Activated T-helper 1 cell treated with anti-CD3 and anti-CD28 coated beads, Interleukin-2, amount 50 U/mL, for 16 hours (primary cell): ENCODE data around the gene BARX2.
"Not testable (repeated sequence)": the region's sequence is repeated elsewhere in the genome, so short reads cannot be mapped to it uniquely, and the experiment has no call there.

Experiments
- DNase-seq, 2 donors: peaks; one replicate each; pipeline ENCODE4 v3.0.0-alpha.2; 2020; ENCODE audit warnings: low read depth in 1 of 2, low spot score in 1 of 2

BARX2 gene

GRCh38 chr11:129375751-129376657, at the start of gene BARX2:
Gene BARX2 (plus strand): TSS chr11:129375848. CDS start chr11:129376036, 188 bp downstream.
- DNase-seq, result no peak

- DNase-seq, result no peak
Observed at GRCh38 chr11:129326921-129327320, 48.7 kb upstream of the BARX2 start.

- not testable (repeated sequence) for DNase-seq
Observed at GRCh38 chr11:129327708-129328107, 47.9 kb upstream of the BARX2 start.

- DNase-seq, result no peak
Observed at GRCh38 chr11:129328756-129329155, 46.9 kb upstream of the BARX2 start.

- DNase-seq, result no peak
Observed at GRCh38 chr11:129331217-129331616, 44.4 kb upstream of the BARX2 start.

GRCh38 chr11:129331871-129332274, 43.8 kb upstream of the BARX2 start:
- peak; percentile 20 to 36 for DNase-seq

- DNase-seq, result no peak
Observed at GRCh38 chr11:129333873-129334272, 41.8 kb upstream of the BARX2 start.

GRCh38 chr11:129344301-129344940, 31.2 kb upstream of the BARX2 start:
- DNase-seq, result not testable (repeated sequence)

- no peak for DNase-seq
Observed at GRCh38 chr11:129346916-129347315, 28.7 kb upstream of the BARX2 start.

- no peak for DNase-seq
Observed at GRCh38 chr11:129348813-129349212, 26.8 kb upstream of the BARX2 start.

GRCh38 chr11:129352676-129353075, 23.0 kb upstream of the BARX2 start:
- DNase-seq, result no peak

GRCh38 chr11:129354691-129355090, 21.0 kb upstream of the BARX2 start:
- no peak for DNase-seq

GRCh38 chr11:129359748-129360147, 15.9 kb upstream of the BARX2 start:
- DNase-seq, result no peak

- peak; percentile 38 to 53 for DNase-seq
Observed at GRCh38 chr11:129364143-129364654, 11.4 kb upstream of the BARX2 start.

- no peak for DNase-seq
Observed at GRCh38 chr11:129365816-129366215, 9.8 kb upstream of the BARX2 start.

GRCh38 chr11:129366737-129367597, 8.7 kb upstream of the BARX2 start:
- DNase-seq, result no peak

- no peak for DNase-seq
Observed at GRCh38 chr11:129368889-129369672, 6.6 kb upstream of the BARX2 start.

- no peak for DNase-seq
Observed at GRCh38 chr11:129370715-129371114, 4.9 kb upstream of the BARX2 start.

- no peak for DNase-seq
Observed at GRCh38 chr11:129372609-129373488, 2.8 kb upstream of the BARX2 start.
